CD4-positive, alpha-beta T cell treated with Interleukin-17A for 1 hour (primary cell): ENCODE data around the gene MYG1.
"Not testable (repeated sequence)": the region's sequence is repeated elsewhere in the genome, so short reads cannot be mapped to it uniquely, and the experiment has no call there.

ENCODE experiments used
- DNase-seq: peaks from one replicate; pipeline ENCODE4 v3.0.0-alpha.2; 2020

MYG1 gene

GRCh38 chr12:53287741-53288216, 11.7 kb upstream of the MYG1 start:
- peak; percentile 84 for DNase-seq

GRCh38 chr12:53288322-53288721, 11.2 kb upstream of the MYG1 start:
- no peak for DNase-seq

- no peak for DNase-seq
Observed at GRCh38 chr12:53289891-53290290, 9.6 kb upstream of the MYG1 start.

- no peak for DNase-seq
Observed at GRCh38 chr12:53290661-53291060, 8.8 kb upstream of the MYG1 start.

- DNase-seq: no peak
Observed at GRCh38 chr12:53292426-53292825, 7.1 kb upstream of the MYG1 start.

GRCh38 chr12:53295070-53295890, 4.2 kb upstream of the MYG1 start, which contains the start of gene PFDN5:
Gene PFDN5, plus strand, starts transcription at chr12:53295542. Its CDS starts 26 bp downstream, at chr12:53295568.
- peak; percentile 93 for DNase-seq

- no peak for DNase-seq
Observed at GRCh38 chr12:53295891-53296219, 3.6 kb upstream of the MYG1 start.

- DNase-seq: not testable (repeated sequence)
Observed at GRCh38 chr12:53297106-53297505, 2.4 kb upstream of the MYG1 start.

GRCh38 chr12:53298164-53298563, 1.3 kb upstream of the MYG1 start:
- no peak for DNase-seq

GRCh38 chr12:53299101-53299453, 418 bp upstream of the MYG1 start:
- peak; percentile 56 for DNase-seq

GRCh38 chr12:53300187-53300586, 692 bp downstream of the MYG1 start:
- no peak for DNase-seq

- no peak for DNase-seq
Observed at GRCh38 chr12:53302903-53303302, 3.4 kb downstream of the MYG1 start.

GRCh38 chr12:53306826-53307225, 7.3 kb downstream of the MYG1 start:
- DNase-seq: no peak

- no peak for DNase-seq
Observed at GRCh38 chr12:53308276-53308675, 8.8 kb downstream of the MYG1 start.

- no peak for DNase-seq
Observed at GRCh38 chr12:53313996-53314395, 14.5 kb downstream of the MYG1 start.

- no peak for DNase-seq
Observed at GRCh38 chr12:53320352-53321195, 21.1 kb downstream of the MYG1 start.

GRCh38 chr12:53324113-53324778, 24.8 kb downstream of the MYG1 start:
- DNase-seq: peak; percentile 57

- DNase-seq: peak; percentile 88
Observed at GRCh38 chr12:53324779-53325510, 25.4 kb downstream of the MYG1 start.

- peak; percentile 15 for DNase-seq
Observed at GRCh38 chr12:53325511-53326061, 26.1 kb downstream of the MYG1 start.

GRCh38 chr12:53326460-53327185, 27.1 kb downstream of the MYG1 start:
- DNase-seq: no peak

GRCh38 chr12:53327435-53328042, 28.0 kb downstream of the MYG1 start:
- DNase-seq: peak; percentile 17
